NCI-H69 (cell line): ENCODE measurements around the gene ZNF799.
"Not testable (repeated sequence)": the region's sequence is repeated elsewhere in the genome, so short reads cannot be mapped to it uniquely, and the experiment has no call there.

Experiments used
- DNase-seq: peaks from one replicate; lab custom pipeline; 2025; lab: John Stamatoyannopoulos, UW

ZNF799 gene

DNA sequence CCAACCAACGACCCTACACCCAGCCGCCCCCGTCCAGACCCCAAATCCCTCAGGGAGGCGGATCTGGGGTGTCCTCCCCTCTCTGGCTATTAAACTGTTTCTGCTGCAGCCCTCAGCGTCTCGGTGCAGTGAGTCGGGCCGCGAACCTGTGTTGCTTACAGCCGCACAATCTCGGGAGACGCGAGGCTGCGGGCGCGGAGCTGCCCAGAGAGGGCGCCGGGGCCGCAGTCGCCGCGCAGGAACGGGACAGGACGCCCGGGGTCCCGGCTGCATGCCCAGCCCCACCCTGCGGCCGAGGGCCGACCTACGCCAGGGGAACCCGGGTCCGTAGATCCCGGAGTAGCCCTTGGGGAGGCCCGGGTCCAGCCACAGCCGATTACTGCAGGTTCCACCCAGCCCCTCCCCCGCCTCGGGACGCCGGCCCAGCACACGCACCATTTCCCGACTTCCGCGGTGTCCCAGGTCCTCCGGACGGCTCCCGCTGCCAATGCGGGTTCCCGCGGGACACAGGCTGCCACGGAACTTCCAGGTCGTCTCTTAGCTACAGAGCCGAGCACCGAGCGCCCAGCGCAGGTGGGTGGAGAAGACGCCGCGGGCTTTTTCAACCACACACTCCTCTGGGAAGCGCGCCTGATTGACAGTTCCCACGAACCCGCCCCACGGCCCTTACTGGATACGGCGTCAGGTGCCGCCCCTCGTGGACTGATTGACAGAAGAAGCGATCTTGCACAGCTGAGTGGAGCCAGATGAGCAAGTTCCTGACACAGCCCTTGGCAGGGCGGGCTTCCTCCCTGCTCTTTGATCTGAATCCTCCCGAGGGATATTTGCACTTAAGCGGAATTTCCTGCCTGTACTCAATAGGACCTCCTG lies at the start of gene ZNF799:
Gene ZNF799 (minus strand): TSS at position 639 of the 870 bp plus-strand sequence. CDS start 201 bp downstream, at position 438.
- DNase-seq = peak; percentile 99

DNA sequence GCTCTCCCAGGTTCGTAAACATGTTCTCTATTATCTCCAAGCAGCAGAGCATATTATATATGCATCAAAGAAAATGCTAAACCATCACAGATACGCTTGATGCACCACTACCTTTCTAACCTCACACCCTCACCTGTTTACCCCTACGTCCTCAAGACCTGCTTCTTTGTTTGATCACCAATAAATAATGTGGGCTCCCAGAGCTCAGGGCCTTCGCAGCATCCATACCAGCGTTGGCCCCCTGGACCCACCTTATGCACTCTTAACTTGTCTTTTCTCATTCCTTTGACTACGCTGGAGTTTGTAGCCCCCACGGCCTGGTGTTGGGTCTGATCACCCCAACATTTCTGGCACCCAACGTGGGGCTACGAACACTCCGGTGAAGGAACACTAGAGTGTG lies 49.8 kb upstream of the ZNF799 start:
- DNase-seq = no peak

DNA sequence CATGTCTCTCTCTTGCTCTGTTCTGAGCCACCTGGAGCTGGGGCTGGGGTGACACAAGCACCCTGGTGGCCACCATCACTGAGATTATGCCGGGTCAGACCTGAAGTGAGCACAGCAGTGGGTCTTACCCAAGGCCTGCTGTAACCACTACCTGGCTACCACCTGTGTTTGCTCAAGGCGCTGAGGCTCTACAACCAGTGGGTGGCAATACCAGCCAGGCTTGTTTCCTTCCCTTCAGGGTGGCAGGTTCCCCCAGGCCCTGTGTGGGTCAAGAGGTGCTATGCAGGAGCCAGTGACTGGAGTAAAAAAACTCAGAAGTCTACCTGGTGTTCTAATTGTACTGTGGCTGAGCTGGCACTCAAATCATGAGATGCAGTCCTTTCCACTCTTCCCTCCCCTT lies 47.7 kb upstream of the ZNF799 start:
- DNase-seq = peak; percentile 9

DNA sequence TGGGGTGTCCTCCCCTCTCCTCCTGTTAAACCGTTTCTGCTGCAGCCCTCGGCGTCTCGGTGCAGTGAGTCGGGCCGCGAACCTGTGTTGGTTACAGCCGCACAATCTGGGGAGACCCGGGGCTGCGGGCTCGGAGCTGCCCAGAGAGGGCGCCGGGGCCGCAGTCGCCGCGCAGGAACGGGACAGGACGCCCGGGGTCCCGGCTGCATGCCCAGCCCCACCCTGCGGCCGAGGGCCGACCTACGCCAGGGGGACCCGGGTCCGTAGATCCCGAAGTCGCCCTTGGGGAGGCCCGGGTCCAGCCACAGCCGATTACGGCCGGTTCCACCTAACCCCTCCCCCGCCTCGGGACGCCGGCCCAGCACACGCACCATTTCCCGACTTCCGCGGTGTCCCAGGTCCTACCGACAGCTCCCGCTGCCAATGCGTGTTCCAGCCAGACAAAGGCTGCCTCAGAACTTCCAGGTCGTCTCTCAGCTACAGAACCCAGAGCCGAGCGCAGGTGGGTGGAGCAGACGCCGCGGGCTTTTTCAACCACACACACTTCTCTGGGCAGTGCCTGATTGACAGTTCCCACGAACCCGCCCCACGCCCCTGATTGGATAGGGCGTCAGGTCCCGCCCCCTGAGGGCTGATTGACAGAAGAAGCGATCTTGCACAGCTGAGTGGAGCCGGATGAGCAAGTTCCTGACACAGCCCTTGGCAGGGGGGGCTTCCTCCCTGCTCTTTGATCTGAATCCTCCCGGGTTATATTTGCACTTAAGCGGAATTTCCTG lies 39.7 kb upstream of the ZNF799 start, which contains the start of gene ZNF443:
Gene ZNF443 (minus strand): TSS at position 481 of the 776 bp plus-strand sequence. CDS start 107 bp downstream, at position 374.
- peak; percentile 99 for DNase-seq

DNA sequence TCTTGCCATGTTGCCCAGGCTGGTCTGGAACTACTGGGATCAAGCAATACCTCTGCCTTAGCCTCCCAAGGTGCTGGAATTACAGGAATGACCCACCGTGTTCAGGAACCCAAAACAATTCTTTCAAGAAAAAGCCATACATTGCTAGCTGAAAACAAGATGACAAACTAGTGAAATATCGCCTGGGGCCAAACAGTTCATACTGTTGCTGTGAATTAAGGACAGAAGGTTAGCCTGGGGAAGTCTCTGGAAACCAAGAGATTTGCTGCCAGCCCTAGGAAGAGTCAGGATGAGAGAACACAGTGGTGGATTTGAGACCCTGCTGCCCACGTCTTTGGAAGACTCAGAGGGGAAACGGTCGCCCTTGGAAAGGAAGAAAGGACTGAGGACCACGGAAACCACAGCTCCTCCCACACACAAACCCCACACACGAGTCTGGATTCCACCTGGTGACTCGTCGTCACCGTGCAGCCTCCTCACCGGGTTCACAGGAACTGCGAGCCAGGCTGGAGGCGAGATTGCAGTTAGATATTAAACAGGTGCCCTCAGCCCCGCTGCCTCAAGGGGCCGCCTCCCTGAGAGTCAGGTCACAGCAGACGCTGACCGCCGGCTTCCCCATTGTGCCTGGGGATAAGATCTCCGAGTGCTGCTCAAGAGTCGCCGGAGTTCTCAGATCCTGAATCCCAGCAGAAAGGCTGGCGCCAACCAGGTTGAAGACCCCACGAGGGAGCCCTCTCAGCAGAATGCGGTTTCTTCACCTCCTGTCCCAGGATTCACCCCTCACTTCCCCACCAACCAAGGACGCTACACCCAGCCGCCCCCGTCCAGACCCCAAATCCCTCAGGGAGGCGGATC lies 38.8 kb upstream of the ZNF799 start:
- DNase-seq = peak; percentile 44

DNA sequence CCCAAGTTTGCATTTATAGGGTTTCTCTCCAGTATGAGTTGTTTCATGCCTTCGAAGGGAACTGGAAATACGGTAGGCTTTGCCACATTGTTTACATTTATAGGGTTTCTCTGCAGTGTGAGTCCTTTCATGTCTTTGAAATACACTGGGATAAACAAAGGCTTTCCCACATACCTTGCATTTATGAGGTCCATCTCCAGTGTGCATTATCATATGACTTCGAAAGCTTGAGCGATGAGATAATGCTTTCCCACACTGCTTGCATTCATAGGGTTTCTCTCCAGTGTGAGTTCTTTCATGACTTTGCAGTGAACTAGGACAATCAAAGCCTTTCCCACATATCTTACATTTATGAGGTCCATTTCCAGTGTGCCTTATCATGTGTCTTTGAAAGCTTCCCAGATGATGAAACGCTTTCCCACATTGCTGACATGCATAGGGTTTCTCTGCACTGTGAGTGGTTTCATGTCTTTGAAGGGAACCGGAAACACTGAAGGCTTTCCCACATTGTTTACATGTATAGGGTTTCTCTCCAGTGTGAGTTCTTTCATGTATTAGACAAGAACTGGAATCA lies 29.7 kb upstream of the ZNF799 start:
- DNase-seq = not testable (repeated sequence)

DNA sequence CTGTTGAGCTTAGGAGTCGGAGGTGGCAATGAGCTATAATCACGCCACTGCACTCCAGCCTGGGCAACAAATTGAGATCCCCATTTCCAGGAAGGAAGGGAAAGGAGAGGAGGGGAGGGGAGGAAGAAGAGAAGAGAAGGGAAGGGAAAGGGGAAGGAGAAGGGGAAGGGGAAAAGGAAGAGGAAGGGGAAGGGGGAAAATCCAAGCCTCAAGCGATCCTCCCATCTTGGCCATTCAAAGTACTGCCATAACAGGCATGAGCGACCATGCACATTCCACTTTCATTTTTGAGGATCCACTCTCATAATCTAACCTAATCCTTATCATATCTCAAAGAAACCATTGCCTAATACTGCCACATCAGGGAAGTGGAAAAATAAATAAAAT lies 24.8 kb upstream of the ZNF799 start:
- no peak for DNase-seq

DNA sequence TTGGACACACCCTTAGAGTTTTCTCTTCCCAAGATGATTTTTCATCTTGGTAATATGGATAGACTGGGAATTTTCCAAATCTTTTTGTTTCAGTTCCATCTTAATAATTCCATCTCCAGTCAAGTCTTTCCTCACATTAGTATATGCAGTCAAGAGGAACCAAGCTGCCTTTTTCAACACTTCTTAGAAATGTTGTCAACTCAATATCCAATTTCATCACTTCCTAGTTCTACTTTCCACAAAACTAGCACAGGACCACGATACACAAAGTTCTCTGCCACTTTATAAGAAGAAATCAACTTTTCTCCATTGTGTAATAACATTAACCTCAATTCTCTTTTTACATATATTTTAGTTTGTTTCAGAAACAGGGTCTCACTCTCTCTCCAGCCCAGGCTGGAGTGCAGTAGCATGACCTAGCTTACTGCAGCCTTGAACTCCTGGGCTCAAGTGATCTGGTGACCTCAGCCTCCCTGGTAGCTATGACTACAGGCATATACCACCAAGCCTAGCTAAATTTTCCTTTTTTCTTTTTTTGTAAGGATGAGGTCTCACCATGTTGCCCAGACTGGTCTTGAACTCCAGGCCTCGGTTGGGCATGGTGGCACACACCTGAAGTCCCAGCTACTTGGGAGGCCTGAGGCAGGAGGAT lies 24.3 kb upstream of the ZNF799 start:
- no peak for DNase-seq

DNA sequence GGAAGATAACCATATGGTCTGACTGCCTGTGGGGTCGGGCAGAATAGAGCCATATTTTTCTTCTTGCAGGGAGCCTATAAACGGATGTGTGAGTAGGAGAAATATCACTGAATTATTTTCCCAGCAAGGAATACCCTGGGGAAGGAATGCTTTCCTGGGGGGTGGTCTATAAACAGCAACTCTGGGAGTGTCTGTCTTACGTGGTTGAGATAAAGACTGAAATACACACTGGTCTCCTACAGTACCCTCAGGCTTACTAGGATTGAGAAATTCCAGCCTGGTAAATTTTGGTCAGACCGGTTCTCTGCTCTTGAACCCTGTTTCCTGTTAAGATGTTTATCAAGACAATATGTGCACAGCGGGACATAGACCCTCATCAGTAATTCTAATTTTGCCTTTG lies 16.2 kb upstream of the ZNF799 start:
- not testable (repeated sequence) for DNase-seq

DNA sequence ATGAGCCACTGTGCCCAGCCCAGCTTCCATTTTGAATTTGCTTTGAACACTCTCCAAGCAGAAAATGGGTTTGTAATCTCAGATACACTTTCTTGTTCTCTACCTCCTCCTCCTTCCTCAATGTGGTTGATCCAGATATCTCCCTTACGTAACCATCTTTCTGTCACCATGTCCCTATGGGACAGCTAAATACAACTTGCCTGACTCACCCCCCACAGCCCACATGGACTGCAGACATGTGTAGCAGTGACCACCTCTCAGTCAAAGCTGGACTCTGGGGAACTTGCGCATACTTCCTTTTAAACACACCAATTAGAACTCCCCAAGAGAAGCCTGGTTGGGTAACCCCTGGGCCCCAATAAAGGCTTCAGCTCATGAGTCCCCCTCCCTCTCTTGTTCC lies 10.8 kb upstream of the ZNF799 start:
- no peak for DNase-seq

DNA sequence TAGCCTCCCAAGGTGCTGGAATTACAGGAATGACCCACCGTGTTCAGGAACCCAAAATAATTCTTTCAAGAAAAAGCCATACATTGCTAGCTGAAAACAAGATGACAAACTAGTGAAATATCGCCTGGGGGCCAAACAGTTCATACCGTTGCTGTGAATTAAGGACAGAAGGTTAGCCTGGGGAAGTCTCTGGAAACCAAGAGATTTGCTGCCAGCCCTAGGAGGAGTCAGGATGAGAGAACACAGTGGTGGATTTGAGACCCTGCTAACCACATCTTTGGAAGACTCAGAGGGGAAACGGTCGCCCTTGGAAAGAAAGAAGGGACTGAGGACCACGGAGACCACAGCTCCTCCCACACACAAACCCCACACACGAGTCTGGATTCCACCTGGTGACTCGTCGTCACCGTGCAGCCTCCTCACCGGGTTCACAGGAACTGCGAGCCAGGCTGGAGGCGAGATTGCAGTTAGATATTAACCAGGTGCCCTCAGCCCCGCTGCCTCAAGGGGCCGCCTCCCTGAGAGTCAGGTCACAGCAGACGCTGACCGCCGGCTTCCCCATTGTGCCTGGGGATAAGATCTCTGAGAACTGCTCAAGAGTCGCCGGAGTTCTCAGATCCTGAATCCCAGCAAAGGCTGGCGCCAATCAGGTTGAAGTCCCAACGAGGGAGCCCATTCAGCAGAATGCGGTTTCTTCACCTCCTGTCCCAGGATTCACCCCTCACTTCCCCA lies 1.0 kb downstream of the ZNF799 start:
- DNase-seq = peak; percentile 58

DNA sequence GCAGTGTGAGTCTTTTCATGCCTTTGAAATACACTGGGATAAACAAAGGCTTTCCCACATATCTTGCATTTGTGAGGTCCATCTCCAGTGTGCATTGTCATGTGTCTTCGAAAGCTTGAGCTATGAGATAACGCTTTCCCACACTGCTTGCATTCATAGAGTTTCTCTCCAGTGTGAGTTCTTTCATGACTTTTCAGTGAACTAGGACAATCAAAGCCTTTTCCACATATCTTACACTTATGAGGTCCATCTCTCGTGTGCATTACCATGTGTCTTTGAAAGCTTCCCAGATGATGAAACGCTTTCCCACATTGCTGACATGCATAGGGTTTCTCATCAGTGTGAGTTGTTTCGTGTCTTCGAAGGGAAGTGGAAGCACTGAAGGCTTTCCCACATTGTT lies 9.9 kb downstream of the ZNF799 start:
- DNase-seq = not testable (repeated sequence)

DNA sequence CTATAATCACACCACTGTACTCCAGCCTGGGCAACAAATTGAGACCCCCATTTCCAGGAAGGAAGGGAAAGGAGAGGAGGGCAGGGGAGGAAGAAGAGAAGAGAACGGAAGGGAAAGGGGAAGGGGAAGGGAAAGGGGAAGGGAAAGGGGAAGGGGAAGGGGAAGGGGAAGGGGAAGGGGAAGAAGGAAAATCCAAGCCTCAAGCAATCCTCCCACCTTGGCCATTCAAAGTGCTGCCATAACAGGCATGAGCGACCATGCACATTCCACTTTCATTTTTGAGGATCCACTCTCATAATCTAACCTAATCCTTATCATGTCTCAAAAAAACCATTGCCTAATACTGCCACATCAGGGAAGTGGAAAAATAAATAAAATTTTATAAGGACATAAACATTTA lies 14.7 kb downstream of the ZNF799 start:
- DNase-seq = not testable (repeated sequence)

DNA sequence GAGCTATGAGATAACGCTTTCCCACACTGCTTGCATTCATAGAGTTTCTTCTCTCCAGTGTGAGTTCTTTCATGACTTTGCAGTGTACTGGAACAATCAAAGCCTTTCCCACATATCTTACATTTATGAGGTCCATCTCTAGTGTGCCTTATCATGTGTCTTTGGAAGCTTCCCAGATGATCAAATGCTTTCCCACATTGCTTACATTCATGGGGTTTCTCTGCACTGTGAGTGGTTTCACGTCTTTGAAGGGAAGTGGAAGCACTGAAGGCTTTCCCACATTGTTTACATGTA lies 20.7 kb downstream of the ZNF799 start:
- no peak for DNase-seq

DNA sequence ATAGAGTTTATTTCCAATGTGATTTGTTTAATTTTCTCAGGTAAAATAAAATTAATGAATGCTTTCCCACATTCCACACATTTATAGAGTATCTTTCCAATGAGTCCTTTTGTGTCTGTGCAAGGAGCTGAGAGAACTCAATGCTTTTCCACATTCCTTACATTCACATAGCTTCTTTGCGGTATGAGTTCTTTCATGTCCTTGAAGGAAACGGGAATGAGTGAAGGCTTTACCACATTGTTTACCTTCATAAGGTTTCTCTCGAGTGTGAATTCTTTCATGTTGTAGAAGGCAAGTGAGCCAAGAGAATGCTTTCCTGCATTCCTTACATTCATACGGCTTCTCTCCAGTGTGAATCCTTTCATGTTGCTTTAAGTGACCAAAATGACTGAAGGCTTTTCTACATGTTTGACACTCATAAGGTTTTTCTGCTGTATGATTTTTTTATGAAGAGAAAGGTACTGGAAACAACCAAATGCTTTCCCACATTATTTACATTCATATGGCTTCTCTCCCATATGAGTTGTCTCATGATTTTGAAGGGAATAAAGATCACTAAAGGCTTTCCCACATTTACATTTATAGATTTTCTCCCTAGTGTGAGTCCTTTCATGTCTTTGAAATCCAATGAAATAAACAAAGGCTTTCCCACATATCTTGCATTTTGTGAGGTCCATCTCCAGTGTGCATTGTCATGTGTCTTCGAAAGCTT lies 21.2 kb downstream of the ZNF799 start:
- DNase-seq = no peak

DNA sequence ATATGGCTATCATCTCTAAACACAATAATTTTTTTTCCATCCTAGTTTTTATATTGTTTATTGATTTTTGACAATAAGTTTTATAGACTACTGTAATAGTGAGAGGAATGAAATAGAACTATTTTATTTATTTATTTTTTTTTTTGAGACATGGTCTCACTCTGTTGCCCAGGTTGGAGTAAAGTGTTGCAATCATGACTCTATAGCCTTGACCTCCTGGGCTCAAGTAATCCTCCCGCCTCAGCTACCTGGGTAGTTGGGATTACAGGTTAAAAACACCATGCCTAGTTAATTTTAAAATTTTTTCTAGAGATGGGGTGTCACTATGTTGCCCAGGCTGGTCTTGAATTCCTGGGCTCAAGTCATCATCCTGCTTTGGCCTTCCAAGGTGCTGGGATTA lies 27.0 kb downstream of the ZNF799 start:
- no peak for DNase-seq

DNA sequence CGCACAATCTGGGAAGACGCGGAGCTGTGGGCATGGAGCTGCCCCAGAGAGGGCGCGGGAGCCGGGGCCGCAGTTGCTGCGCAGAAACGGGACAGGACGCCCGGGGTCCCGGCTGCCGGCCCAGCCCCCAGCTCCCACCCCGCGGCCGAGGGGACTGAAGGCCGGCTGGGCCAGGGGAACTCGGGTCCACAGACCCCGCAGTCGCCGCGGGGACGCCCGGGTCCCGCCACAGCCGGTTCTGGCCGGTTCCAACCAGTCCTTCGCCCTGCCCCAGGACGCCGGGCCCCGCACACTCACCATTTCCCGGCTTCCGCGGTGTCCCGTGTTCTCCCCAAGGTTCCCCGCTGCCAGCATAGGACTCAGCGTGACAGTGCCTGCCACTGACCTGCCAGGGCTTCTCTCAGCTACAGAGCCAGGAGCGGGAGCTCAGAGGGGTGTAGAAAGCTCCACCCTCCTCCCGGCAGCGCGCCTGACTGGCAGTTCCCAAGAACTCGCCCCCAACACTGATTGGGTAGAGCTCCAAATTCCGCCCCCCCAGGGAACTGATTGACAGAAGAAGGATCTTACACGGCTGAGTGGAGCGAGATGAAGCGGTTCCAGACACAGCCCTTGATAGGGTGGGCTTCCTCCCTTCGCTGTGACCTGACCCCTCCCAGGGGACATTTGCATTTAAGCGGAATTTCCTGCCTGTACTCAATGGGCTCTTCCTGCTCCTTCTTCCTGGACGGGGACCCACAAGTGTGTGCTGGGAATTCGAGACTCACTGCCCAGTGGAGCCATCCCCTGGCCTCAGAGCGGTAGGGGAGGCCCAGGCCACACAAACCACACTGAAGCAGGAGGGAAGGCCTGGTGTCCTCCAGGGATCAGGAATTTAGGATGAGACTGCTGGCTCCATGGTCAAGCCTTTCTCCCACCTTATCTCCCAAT lies 35.6 kb downstream of the ZNF799 start, which contains the start of gene ZNF442:
Gene ZNF442 (minus strand): TSS at position 448 of the 927 bp plus-strand sequence. CDS start 2,052 bp downstream, outside the sequence.
- peak; percentile 96 for DNase-seq

DNA sequence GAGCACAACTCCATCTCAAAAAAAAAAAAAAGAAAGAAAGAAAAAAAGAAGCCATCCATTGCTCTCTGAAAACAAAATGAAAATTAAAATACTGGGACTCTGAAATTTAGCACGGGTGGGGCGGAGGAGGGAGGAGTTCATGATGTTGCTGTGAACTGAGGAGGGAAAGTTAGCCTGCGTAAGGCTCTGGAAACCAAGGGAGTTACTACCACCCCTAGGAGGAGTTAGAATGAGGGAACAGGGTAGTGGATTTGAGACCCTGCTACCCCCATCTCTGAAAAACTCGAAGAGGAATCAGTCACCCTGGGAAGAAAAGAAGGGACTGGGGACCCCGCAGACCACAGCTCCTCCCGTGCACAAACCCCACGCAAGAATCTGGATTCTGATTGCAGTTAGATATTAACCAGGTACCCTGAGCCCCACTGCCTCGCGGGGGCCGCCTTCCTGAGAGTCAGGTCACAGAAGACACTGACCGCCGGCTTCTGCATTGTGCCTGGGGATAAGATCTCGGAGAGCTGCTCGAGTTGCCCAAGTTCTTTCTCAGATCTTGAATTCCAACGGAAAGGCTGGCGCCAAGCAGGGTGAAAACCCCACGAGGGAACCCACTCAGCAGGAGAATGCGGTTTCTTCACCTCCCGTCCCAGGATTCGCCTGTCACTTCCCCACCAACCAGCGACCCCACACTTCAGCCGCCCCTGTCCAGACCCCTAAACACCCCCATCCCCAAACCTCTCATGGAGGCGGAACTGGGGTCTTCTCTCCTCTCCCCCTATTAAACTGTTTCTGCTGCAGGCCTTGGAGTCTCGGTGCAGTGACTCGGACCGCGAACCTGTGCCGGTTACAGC lies 36.5 kb downstream of the ZNF799 start:
- DNase-seq = peak; percentile 17
